ENCODE measurements around the gene SDK2.

SDK2 gene

GRCh38 chr17:73285916-73286862 is 358.1 kb downstream of the SDK2 start:
- no peak for TF ChIP-seq CTCF (conservative IDR thresholded peaks at IDR 0.05; ENCODE audit: low read depth, low read length)
- DNase-seq (ENCODE audit: low read depth) = no peak
- no peak overlapping the region for H3K4me3 ChIP-seq (ENCODE audit: low read depth, low read length)

GRCh38 chr17:73285603-73285908 is 358.7 kb downstream of the SDK2 start:
- TF ChIP-seq CTCF (conservative IDR thresholded peaks at IDR 0.05; ENCODE audit: low read depth, low read length) = no peak
- no peak for DNase-seq (ENCODE audit: low read depth)
- H3K4me3 ChIP-seq (ENCODE audit: low read depth, low read length) = no peak overlapping the region

- DNase-seq (ENCODE audit: low read depth) = no peak
- no peak for TF ChIP-seq CTCF (conservative IDR thresholded peaks at IDR 0.05; ENCODE audit: low read depth, low read length)
- no peak overlapping the region for H3K4me3 ChIP-seq (ENCODE audit: low read depth, low read length)
Observed at GRCh38 chr17:73284906-73285602, 359.2 kb downstream of the SDK2 start.
